ENCODE measurements around the gene PPIL4. TPM values are rescaled to one million over a fixed set of nuclear protein-coding genes. Genes with fewer than 3 reads are reported as not detected.

PPIL4 gene, protein sequence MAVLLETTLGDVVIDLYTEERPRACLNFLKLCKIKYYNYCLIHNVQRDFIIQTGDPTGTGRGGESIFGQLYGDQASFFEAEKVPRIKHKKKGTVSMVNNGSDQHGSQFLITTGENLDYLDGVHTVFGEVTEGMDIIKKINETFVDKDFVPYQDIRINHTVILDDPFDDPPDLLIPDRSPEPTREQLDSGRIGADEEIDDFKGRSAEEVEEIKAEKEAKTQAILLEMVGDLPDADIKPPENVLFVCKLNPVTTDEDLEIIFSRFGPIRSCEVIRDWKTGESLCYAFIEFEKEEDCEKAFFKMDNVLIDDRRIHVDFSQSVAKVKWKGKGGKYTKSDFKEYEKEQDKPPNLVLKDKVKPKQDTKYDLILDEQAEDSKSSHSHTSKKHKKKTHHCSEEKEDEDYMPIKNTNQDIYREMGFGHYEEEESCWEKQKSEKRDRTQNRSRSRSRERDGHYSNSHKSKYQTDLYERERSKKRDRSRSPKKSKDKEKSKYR
- 11.0 and 16.4 TPM in 2 replicates for total RNA-seq

DNA sequence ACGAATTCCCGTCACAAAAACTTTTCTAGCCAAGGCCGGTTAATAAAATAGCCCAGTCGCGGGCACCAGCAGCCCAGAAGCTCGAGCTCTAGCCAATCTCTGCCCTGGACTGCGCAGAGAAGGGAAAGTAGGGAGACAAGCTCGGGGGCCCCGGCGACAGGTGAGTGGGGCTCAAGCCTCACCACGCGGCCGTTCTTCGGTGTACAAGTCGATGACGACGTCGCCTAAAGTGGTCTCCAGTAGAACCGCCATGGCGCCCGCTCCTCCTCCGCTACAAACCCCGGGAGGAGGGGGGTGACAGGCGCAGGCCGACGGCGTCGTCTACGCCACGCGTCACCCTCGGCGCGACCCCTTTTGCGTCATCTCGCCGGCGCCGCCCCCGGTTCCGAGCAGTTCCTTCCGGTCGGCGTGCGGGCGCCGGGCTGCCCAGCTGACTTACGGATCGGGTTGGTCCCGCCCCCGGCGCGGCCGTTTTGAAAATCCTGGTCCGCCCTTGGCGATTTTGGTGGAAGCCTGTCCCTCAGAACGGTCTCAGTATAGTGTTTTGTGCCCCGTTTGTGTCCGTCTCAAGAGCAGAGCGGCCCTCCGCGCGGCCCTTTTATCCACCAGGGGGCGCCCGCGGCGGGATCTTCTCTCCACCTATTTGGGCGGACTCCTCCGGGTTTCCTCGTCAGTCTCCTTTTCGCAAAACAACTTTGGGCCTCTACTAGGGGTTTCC is at the start of gene PPIL4:
Gene PPIL4 (minus strand): TSS at position 290 of the 718 bp plus-strand sequence. CDS start 38 bp downstream, at position 252.

DNA sequence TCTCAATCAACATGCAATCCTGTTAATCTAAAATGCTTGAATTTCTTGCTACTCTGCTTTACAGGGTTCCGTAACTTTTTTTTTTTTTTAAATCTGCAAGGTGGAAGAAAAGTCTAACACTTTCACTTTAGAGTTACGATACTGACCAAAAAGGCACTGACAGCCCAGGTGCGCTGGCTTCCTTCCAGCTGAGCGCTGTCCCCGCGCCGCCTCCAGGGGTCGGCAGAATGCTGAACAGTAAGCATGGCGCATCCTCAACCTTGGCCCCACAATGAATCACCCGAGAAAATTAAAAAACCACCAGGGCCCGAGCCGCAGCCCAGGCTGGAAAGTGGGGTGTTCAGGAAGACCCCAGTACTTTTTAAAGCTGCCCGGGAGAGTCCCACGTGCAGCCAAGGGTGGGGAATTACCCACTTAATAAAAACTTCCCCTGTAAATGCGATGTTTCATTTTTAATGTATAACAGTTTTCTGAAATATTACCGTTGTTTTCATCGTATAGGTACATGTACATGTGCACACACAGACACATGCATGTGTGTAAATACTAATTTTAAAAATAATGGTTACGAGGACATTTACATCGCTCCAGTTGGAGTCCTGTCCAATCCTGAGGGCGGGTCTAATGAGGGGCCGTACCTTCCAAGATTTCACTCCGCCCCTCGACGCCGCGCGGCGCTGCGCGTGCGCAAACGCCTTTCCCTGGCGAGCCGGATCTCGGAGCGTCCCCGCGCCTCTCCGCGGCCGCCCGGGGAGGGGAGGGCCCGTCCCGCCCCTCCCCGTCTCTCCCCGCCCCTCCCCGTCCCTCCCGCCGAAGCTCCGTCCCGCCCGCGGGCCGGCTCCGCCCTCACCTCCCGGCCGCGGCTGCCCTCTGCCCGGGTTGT is 19.9 kb upstream of the PPIL4 start, which contains the start of gene GINM1:
Gene GINM1 (plus strand): TSS at position 849 of the 883 bp plus-strand sequence. CDS start 40 bp downstream, outside the sequence.

DNA sequence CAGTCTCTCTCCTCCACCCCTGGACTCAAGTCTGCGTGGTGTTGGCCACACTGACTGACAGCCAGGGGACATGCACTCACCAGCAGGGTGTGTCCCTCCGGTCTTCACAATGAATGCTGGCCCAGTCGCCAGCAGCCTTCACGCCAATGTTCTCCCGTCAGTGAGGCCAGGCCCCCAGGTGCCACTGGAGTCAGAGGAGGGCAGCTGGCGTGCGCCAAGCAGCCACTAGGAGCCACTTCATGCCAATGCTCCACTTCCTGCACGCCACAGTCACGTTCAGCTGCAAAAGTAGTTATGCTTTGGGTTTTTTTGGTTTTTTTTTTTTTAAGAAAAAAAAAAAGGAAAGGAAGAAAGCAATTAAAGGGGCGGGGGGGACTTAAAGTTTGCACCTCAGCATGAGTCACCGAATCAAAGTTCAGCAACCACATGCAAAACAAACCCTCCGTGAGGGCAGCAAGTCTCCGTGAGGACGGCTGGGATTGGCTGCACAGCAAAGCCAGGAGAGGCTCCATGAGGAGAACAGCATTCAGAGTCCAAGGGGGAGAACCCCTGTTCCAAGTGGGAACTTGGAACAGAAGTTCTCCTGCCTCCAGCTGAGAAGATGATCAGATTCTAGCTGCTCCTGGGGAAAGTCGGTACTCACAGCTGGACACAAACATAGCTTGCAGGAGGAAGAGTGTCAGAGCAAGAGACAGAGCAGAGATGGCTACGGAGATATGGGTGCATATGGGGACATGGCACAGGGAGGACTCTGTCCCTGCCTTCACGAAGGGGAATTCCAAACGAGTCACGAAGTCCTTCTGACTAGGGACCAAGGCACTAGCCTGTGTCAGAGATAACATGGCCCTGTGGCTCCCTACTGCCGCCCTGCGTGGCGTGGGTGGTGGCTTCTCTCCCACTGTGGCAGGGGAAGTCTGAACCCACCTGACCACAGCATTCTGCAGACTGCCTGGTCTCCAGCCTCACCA is 60.8 kb downstream of the PPIL4 start, which contains the start of gene ZC3H12D:
Gene ZC3H12D (minus strand): TSS at position 282 of the 968 bp plus-strand sequence. CDS start 10,471 bp downstream, outside the sequence.

Other genes starting within 250 kb of the PPIL4 start
- gene TAB2, start 228.3 kb downstream of the PPIL4 start, total RNA-seq = 17.4 and 24.7 TPM in 2 replicates
- gene SUMO4, start 145.8 kb downstream of the PPIL4 start, total RNA-seq = 0.21 TPM in 1 of 2 replicates, not detected in the other
- gene ZC3H12D, start 61.0 kb downstream of the PPIL4 start, total RNA-seq = not detected in 2 replicates
- 29.1 and 34.7 TPM in 2 replicates for gene GINM1, start 20.3 kb upstream of the PPIL4 start, total RNA-seq
- gene KATNA1, start 102.7 kb upstream of the PPIL4 start, total RNA-seq = 13.4 and 18.2 TPM in 2 replicates
- gene LATS1, start 172.1 kb upstream of the PPIL4 start, total RNA-seq = 7.4 and 14.6 TPM in 2 replicates
- 12.4 and 20.5 TPM in 2 replicates for gene NUP43, start 200.5 kb upstream of the PPIL4 start, total RNA-seq
- 140 and 179 TPM in 2 replicates for gene PCMT1, start 203.7 kb upstream of the PPIL4 start, total RNA-seq